SW480 (cell line): ENCODE data around the gene CDSN.
"Not testable (repeated sequence)": the region's sequence is repeated elsewhere in the genome, so short reads cannot be mapped to it uniquely, and the experiment has no call there.

ENCODE experiments used
- DNase-seq: peaks from one replicate; pipeline ENCODE4 v3.0.0-alpha.2; 2016; ENCODE audit warnings: low spot score

CDSN gene, protein sequence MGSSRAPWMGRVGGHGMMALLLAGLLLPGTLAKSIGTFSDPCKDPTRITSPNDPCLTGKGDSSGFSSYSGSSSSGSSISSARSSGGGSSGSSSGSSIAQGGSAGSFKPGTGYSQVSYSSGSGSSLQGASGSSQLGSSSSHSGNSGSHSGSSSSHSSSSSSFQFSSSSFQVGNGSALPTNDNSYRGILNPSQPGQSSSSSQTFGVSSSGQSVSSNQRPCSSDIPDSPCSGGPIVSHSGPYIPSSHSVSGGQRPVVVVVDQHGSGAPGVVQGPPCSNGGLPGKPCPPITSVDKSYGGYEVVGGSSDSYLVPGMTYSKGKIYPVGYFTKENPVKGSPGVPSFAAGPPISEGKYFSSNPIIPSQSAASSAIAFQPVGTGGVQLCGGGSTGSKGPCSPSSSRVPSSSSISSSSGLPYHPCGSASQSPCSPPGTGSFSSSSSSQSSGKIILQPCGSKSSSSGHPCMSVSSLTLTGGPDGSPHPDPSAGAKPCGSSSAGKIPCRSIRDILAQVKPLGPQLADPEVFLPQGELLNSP

DNA sequence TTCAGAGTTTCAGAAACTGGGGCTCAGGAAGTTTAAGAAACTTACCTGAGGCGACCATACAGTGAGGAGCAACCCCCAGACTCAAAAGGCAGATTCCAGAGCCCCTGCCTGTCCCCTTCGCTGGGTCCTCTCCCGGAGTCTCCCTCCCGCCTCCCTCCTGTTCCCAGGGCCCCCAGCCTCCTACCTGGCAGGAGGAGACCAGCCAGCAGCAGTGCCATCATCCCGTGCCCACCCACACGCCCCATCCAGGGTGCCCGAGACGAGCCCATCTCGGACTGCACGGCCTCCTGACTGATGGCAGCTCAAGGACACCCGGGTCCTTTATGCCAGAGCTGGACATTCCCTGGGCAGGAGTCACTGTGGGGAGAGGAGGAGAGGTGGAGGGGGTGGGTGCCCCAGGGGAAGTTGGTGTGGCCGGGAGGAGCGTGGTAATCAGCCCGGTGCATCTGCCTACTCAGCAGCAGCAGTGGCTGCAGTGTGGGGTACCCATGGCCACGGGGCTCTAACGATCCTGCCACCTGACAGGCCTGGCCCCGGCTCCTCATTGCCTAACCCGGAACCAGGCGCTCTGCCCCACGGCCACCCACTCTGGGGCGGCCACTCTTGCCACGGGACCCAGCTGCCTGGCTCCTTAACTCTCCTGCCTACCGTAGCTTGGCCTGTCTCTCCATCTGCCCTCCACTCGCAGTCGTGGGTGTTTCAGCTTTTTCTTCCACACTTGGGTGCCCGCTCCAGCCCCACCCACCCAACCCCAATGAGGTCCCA, at the start of gene CDSN:
TSS of gene CDSN (minus strand) at position 296 of the 765 bp plus-strand sequence. CDS start at position 269, 27 bp downstream.
- DNase-seq: no peak

DNA sequence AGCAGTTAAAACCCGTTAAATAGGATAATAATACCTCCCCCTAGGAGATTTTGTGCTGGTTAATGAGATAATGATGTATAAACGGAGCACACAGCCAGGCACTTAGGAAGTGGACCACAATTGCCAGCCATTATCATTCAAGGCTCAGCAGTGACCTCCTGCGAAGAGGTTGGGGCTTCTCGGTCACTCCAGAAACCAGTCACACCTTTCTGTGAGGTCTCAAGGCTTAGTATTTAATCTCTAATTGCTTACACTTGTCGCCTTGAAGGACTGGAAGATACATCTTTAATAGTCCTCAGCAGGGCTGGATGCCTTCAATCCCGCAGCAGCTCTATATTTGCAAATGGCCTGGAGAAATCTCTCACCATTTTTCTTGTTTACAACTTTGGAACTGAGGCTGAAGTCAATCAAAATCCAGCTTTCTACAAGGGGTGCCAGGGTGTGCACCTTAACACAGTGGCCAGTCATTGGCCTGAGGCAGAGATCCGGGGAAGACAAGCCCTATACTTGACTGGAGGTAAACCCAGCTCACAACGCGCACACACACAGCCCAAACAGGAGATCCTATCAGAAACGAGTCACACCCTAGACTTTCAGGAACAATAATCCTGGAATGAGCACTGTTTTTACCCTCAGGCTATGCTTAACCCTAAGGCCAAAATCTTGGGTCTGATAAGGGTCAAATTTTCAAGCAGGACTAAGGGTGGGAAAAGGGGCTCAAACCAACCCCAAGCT, 49.0 kb upstream of the CDSN start:
- DNase-seq: no peak

DNA sequence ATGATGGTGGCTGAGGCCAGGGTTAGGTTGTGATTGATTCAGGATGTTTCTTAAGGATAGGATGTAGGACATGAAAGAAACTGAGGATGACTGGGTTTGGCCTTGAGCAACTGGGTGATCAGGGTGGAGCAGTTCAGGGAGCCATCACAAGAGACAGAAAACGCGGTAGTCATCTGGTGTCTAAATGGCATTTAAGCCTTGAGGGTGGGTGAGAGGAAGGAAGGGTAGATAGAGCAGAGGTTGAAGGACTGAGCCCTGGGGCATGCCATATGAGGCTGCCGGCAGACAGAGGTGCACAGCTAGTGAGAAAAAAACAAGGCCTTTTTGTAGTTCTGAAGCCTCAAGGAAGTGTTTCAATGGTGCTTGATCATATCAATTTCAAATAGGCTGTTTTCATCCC, 48.4 kb upstream of the CDSN start:
- no peak for DNase-seq

DNA sequence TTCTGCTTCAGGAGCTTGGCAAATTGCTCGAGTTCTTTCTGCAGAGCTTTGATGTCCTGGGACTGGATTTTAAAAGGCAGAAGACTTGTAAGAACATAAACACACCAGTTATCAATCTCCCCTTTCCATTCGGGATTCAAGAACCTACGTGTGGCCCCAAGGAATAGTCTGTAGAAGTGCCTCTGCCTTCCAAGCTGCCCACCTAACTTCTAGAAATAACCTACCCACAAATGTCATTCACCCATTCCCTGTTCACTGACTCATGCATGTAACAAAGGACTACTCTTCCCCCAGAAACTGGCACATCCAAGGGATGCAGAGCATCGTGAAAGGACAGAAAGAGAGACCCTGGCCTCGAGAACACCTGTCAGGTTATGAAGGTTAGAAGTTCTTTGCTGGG, 45.7 kb upstream of the CDSN start:
- DNase-seq: no peak

DNA sequence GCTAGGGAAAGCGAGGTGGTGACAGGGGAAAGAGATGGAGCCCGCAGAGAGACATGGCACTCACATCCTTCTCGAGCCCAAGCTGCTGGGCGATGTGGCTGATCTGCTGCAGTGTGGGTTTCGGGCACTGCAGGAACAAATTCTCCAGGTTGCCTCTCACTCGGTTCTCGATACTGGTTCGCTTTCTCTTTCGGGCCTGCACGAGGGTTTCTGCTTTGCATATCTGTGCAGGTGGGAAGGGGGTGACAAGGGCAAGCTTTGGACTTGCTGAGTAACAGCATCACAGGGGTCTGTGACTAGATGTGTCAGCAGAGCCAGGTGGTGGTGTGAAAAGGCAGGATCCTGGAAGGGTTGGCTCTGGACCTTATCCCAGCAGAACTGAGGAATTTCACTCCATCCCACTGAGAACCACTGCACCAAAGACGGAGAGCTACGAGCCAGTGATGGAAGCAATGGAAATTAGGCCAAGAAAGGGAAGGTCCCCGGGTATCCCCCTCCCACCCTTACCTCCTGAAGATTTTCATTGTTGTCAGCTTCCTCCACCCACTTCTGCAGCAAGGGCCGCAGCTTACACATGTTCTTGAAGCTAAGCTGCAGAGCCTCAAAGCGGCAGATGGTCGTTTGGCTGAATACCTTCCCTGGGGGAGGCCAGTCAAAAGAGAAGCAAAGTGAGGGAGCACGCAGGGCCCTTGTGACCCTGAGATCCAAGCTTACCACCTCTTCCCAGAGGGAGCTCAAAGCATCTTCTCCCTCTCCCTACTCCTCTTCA, 45.0 kb upstream of the CDSN start:
- DNase-seq: not testable (repeated sequence)

DNA sequence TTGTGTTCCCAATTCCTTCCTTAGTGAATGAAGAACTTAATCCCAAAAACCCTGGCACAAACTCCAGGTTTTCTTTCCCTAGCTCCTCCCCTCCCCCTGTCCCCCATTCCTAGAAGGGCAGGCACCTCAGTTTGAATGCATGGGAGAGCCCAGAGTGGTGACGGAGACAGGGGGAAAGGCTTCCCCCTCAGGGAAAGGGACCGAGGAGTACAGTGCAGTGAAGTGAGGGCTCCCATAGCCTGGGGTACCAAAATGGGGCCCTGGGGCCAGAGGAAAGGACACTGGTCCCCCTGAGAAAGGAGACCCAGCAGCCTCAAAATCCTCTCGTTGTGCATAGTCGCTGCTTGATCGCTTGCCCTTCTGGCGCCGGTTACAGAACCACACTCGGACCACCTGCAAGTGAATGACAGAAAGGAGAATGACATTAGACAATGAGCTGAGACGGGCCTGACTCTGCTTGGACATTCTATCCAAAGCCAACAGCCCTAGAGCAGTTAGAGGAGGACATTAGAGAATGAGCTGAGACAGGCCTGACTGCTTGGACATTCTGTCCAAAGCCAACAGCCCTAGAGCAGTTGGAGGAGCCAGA, 44.3 kb upstream of the CDSN start:
- DNase-seq: not testable (repeated sequence)

DNA sequence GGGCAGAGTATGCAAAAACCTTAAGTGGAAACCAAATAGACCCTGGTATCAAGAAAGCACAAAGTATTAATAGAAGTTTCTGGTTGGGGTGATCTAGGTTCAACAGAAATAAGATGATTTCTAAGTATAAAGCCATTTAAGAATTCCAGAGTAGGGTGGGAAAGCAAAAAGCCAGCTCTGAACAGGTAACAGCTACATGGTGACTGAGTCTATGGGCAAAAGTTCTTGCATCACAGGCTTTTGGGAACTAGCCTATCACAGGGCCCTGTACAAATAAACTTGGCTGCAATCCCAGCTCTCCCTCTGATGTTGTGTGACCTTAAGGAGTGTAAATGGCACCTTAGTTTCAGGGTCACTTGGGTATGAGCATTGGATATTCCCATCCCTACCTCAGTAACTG, 43.7 kb upstream of the CDSN start:
- DNase-seq: no peak

DNA sequence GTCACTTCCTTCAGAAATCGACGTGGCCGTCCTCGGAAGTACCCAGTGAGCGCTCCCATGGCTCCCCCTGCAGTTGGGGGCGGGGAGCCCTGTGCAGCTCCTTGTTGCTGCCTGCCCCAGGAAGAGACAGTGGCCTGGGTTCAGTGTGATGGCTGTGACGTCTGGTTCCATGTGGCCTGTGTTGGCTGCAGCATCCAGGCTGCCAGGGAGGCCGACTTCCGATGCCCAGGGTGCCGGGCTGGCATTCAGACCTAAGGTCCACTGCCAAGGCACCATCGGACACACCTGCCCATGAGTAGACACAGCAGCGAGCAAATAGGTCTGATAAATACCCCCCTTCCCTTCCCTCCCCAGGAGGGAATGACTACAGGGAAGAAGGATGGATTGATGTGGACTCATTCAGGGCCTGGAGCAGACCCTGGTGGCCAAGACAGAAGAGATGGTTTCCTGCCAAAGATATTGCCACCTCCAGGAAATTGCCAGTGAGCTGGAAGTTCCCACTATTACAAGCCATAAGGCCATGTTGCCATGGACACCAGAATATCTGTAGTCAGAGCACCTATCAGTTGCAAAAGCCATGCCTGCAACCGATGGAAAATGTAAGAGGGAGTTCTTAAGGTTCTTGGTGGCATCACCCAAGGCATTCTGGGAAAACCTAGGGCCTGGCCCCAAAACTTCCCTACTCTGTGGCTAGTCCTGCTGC, 42.4 kb upstream of the CDSN start:
- DNase-seq: no peak

DNA sequence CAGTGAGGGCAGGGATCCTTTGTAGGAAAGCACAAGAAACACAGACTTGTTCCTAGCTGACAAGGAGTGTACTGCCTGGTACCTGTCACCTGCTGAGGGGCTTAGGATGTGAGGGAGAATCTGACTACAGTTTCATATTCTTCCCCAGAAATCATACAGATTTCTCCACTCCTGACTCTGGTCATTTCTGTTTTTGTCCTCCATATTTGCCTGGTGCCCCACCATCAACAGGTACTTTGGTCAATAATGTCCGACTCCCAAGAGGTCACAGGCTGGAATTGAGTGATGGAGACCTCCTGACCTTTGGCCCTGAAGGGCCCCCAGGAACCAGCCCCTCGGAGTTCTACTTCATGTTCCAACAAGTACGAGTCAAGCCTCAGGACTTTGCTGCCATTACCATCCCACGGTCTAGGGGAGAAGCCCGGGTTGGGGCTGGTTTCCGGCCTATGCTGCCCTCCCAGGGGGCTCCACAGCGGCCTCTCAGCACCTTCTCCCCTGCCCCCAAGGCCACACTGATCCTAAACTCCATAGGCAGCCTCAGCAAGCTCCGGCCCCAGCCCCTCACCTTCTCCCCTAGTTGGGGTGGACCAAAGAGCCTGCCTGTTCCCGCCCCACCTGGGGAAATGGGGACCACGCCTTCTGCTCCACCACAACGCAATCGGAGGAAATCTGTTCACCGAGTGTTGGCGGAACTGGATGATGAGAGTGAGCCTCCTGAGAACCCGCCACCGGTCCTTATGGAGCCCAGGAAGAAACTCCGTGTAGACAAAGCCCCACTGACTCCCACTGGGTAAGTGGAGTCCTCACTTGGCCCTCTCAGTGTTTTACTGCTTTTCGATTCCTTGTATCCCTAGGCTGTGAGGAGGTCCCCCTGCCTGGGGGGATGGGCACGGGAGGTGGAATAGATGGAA, 41.2 kb upstream of the CDSN start:
- no peak for DNase-seq

DNA sequence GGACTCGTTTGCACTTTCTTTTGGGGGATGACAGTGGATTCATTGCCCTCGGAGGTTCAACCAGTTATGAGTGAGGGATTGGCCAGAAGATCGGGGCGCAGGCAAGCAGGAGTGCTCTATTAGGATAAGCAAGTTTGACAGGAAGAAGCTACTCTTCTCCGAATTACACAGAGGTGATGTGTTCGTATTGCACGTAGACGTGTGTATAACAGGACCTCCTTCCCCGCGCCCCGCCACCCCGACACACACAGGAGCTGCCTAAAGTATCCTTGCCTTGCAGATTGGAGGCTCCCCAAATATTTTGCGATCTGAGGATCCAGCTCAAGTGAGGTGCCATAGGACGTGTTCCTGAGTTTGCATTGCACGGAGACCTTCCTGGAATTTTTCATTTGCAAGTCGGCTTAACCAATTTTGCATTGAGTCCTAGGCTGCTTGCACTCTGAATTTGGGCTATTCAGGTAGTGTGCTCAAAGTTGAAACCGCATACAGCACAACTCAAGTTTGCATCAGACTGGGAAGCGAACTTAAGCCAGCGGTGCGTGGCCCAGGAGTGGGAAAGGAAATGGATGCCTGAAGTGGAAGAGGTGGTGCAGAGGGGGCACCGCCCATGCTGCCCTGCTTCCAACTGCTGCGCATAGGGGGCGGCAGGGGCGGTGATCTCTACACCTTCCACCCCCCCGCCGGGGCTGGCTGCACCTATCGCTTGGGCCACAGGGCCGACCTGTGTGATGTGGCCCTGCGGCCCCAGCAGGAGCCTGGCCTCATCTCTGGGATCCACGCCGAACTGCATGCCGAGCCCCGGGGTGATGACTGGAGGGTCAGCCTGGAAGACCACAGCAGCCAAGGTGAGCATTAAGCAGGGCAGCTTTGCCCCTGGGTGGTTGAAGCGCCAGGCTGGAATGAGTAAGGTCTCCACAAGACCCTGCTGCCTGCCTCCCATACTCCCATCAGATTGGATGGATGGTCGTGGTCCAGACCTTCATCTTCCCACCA, 38.9 kb upstream of the CDSN start:
- peak; percentile 23 for DNase-seq

DNA sequence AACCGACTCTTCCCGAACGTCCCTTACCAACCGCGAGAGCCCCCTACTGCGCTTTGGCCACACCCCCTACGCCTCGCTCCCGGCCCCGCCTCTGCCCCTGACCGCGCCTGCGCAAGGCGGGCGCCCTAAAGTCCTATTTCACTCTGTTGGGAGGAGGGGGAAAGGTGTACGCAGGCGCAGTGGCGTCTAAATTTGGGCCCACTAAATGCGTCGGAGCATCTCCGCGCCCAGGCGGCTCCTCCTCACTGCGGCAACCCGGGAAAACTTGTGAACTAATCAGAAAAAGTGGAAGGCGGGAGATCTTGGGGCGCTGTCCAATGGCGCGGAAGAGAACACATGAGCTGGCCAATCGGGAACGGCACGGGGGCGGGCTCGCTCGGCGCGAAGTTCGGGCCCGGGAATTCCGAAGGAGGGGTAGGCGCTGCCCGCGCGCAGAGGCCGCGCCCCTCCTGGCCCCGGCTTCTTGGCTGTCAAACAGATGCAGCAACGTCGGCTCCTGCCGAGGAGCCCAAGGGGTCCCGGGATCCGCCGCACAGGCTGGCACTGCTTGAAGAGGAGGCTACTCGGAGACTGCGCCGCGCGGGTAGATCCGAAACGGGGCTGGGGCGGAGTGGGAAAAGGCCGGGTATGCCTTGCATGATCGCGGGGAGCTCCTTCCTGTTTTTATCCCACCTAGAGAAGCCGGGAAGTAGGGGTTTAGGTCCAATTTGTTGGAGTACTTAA, 38.1 kb upstream of the CDSN start, which contains the start of gene TCF19:
TSS of gene TCF19 (plus strand) at position 450 of the 723 bp plus-strand sequence. CDS start 881 bp downstream, outside the sequence.
- DNase-seq: peak; percentile 96

DNA sequence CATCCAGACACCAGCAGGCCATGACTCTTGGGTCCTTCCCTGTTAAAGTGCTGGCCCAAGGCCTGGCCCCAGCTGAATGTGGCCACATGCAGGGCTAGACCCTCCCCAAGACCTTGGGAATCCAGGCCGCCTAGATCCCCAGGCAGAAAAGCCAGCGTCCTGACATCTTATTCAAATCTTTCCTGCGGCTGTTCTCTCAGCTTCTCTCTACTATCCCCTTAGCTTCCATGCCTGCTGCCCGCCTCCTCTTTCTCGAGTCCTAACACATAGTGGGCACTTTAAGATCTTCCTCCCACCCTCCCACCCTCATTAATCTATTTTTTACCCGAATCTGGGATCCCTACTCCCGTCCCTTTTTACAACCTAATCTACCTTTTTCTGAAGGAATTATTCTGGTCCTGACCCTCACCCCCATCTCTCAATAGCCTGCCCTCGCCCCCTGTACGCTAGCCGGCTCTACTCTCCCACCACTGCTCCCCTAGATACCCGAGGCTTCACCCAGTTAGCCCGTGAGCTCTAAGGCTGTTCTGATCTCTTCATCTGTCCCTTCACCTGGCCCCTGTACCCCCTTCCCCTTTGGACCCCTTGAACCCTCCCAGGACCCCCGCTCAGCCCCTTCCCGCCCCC, 37.4 kb upstream of the CDSN start, which contains the start of gene CCHCR1:
TSS of gene CCHCR1 (minus strand) at position 290 of the 627 bp plus-strand sequence. CDS start at position 88, 202 bp downstream.
- DNase-seq: no peak

DNA sequence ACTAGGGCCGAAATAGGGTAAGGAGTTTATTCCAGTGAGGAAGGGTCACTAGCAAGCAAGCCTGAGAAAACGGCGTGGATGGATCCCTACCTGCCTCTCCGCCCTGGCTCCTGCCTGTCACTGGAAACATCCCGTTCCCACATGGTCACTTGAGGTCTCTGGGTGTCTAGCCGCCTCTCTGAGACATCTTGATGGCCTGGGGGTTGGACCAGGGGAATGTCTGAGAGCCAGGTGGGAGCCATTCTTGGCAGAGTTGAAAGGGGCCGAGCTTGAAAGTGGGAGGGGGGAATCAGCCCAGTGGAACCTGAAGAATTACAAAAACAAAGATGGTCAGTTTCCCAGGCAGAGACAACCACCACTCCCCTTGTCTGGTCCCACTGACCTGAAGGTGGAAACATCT, 36.4 kb upstream of the CDSN start:
- DNase-seq: no peak

DNA sequence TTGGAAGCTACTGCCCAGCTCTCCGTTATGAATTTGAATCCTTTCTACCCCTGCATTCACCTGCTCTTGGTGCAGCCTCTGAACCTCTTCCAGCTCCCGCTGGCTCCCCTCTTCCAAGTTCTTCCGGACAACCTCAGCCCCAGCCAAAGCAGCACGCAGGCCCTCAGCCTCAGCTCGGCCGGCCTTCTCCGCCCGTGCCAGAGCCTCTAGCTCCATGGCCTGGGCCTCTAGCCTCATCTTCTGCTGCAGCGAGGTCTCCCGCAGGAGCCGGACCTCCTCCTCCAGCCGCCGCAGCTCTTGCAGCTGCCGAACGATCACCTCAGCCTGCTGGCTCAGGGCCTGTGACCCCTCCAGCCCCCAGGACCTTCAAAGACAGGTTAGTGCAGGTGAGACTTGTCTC, 34.2 kb upstream of the CDSN start:
- DNase-seq: no peak

DNA sequence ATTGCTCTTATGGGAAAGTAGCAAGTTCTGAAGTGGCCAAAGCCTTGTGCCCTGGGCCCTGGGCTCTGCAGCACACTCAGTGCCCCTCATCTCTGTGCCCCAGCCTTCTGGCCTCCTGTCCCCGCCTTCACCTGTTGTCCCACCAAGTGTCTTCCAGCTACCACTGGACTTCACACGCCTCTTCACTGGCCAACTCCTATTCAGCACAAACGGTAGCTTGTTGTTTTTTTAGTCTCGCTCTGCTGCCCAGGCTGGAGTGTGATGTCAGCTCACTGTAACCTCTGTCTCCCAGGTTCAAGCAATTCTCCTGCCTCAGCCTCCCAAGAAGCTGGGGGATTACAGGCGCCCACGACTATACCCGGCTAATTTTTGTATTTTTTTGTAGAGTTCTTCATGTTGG, 32.5 kb upstream of the CDSN start:
- no peak for DNase-seq

DNA sequence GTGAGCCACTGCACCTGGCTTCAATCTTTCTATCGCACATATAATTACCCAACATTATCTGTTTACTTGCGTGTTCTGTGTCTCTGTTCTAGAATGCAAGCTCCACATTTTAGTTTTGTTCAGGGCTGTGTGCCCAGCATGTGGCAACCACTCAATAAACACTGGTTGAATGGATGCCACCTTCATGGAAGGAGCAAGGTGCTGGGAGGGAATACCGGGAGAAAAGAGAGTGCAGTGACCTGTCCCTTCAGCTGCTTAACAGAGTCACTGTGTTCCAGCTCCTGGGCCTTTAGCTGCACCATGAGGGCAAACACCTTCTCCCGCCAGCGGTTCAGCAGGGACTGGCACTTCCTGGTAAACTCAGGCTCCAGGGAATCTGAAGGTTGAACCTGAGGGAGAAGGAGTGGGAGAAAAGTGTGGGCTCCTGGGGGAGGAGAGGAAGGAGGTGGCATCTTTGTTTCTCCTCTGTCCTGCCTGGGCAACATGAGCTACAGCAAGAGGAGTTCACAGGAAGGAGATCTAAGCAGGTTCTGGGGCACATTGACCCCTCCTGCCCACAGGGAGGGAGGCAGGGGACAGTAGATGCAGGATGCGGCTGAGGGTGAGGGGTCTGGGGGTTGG, 29.7 kb upstream of the CDSN start:
- DNase-seq: no peak
